SKM-1 (cell line): ENCODE data around the gene NT5DC3.
A peak's percentile ranks its signal among the peaks of the same experiment; 100 is the strongest.

ENCODE experiments used
- DNase-seq: peaks from one replicate; lab custom pipeline; 2025; ENCODE audit not compliant: unreplicated experiment; lab: John Stamatoyannopoulos, UW

NT5DC3 gene

DNA sequence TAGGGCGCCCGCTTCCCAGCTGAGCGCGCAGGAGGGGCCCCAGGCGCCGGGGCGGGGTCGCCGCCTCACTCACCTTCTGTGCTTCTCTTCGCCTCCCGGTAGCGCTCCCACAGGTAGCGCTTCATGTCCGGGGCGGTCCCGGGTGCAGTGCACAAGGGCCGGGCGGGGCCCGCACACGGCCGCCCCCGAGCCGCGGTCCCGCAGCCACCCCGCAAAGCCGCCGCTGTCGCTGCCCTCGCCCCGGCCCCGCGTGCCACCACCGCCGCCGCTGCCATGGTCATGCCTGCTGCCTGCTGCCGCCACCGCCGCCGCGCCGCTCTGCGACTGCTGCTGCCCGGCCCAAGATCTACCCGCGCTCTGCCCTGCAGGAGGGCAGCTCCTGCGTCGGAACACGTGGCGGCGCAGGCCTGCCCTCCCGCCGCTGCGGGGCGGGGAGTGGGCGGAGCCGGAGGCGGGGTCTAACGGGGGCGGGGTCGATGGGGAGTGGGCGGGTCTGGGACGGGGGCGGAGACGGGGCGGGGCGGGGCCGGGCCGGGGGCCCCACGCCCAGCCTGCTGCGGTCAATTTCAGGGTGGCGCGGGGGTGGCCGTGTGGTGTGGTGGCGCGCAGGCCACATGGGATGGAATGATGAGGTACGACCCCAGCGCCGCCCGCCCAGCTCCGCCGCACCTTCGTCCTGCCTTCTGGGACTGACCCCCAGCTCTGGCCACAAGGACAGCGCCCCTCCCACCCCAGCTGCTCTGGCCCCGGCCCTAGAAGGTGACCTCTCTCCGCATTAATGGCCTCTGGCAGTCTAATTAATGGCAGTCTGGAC lies at the start of gene NT5DC3:
TSS of gene NT5DC3 (minus strand) at position 359 of the 814 bp plus-strand sequence. CDS start at position 281, 78 bp downstream.
- DNase-seq: no peak

DNA sequence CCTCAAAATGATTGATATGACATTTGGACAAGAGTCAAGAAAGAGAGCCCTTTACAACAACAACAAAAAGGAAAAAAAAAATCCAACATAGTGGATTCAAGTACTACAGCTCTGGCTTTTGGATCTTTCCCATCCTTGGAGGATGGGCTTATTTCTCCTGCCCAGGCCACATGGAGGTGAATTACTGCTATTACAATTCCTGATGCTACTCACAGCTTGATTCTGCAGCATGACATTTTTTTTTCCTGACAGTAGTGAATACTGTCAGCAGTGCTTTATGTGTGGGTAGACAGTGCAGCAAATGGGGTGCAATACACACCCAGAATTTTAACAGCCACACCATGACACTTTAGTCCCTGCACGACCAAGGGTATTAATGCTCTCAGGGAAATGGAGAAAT lies 46.7 kb upstream of the NT5DC3 start:
- DNase-seq: no peak

DNA sequence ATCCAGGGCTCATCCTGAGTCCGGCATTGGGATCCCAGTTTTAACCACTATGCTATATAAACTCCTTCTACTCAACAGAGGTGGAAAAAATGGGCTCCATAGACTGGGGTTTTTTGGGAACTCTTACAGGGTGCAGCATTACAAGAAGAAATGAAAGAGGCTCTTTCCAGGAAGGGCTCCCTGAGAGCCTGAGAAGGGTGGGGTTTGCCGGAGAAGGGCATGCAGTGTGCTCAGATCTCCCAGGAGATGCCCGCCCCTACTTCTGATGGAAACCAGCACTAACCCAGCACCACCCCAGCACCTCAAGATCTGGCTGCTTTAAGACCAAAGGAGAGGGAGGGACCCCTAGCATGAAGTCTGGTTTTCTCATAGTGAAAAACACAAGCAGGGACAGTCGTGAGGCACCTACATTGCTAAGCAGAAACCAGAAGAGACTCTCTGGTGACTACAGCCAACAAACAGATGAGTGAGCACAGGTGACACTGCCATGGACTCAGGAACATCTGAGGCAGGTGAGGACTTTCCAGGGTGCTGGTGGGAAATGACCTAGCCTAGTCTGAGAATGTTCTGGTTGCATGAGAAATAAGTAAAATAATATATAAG lies 45.3 kb upstream of the NT5DC3 start:
- no peak for DNase-seq

DNA sequence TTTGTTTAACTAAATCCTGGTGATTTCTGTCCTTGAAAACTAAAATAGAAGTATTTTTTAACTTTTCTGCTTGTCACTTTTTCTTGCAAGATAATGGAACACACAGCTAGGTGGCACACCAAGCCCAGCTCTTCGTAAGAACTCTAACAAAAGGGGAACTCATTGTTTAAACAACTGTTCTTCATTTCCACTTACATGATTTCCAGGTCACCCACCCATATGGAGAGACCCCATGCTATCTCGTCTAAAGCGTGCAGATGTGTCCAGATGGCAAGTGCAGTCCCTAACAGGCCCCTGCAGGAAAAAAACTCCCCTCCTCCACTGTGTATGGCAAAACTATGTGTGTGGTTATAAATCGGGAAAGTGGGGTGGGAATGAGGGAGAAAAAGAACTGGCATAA lies 43.3 kb upstream of the NT5DC3 start:
- peak; percentile 34 for DNase-seq

DNA sequence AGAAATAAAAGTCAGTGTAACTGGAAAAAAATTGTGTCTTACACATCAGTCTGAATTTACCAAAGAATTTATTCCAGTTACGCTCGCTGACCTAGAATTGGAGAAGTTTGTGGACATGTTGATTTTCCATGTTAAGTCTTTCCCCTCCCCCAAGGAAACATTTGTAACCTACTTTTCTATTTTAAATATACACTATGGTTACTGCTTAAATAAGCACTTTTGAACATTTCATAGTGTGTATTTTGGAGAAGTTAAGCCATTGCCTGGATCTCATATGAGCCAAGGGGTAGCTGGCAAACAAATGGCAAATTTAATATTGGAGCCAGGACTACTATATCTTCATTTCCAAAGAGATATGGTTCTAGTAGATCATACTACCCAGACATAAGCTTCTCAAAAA lies 42.9 kb upstream of the NT5DC3 start:
- no peak for DNase-seq

DNA sequence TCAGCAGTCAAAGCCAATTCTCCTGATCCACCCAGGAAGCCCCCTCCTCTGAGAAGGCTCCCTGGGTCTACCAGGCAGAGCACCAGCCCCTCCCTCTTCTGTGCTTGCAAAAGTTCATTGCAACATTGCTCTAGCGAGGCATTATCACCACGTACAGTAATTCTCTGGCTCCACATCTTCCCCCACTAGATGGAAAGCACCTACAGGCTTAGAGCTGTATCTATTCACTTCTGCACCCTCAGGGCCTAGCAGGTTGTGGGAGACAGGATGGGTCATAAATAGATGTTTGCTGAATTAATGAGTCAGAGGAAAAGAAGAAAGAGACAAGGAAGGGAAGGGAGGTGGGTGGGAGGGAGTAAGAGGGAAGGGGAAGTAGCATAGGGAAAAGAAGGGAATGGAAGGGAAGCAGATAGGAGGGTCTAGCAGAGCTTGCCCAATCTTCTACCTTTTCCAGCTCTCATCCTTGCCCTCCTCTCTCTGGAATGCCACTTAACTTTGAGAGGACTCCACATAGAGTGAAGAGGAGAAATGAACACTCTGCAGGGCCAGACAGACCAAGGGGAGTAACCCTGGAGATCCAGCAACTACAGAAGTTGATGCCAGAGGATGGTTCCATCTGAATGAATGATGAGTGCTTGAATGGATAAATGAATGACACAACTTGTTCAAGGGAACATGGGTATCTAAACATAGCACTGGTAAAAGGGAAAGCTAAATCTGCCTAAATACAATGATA lies 42.0 kb upstream of the NT5DC3 start:
- DNase-seq: no peak

DNA sequence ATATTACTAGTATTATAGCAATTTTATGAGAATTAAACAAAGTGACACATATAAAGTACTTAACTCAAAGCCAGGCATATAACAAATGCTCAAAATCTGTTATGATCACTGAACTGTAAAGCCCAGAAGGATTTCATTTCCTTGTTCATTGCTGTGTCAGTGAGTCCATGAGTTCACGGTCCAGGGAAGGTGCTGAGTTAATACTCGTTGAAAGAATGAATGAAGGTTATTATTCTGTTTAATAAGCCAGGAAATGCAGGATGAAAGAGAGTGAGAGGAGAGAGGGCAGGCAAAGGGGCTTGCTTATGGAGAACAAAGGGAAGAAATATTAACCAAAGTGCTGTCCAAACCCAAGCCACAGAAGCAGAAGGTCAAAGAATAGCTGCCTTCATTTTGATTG lies 40.2 kb upstream of the NT5DC3 start:
- DNase-seq: no peak

DNA sequence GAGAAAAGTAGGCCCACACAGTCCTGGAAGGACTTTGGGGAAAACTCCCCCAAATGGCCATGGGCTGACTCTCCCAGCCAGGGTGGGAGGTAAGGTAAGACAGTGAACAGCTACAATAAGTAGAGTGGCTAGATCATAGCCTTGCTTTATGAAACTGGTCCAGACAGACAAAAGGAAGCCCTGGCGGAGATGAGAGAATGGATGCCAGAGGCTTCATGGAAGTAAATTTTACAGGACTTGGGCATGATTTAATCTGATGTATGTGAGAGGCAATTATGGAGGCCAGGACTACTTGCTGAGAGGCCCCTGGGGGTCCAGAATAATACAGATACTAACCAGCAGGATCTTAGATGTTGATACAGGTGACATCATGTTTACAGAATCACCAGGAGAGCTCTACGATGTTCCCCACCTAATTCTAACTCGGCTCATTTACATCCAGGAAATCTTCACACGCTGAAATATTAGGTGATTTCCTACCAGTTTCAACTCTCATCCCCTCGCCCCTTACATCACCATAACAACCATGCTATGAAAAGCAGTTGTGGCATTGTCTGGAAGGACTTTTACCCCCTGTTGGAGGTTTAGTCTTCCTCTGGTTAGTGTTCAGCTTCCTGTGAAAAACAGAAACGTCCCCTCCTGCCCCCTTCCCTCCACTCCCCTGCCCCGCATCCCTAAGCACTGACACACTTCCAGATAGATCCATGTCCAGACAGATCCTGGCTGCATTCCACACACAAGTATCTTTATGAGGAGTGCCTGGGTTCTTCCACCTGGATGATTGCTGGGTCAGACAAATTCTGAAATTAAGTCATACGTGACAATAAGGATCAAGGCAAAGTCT lies 39.5 kb upstream of the NT5DC3 start:
- DNase-seq: no peak

DNA sequence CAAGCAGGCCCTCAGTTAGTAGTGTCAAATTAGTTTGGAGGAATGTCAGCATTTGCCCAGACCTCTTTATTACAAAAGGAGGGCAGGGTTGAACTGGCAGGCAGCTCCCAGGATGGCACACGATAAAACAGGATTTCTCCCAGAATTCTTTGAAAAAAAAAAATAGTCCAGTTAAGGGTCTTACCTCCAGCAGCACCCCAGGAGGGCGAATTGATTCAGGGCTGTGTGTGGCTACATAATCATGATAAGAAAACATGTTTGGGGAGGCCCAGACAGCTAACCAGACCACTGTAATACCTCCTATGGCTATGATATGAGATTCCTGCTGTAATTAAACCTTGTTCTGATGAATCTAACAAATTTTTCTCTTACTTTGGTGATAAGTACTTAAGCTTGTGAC lies 38.8 kb upstream of the NT5DC3 start:
- no peak for DNase-seq

DNA sequence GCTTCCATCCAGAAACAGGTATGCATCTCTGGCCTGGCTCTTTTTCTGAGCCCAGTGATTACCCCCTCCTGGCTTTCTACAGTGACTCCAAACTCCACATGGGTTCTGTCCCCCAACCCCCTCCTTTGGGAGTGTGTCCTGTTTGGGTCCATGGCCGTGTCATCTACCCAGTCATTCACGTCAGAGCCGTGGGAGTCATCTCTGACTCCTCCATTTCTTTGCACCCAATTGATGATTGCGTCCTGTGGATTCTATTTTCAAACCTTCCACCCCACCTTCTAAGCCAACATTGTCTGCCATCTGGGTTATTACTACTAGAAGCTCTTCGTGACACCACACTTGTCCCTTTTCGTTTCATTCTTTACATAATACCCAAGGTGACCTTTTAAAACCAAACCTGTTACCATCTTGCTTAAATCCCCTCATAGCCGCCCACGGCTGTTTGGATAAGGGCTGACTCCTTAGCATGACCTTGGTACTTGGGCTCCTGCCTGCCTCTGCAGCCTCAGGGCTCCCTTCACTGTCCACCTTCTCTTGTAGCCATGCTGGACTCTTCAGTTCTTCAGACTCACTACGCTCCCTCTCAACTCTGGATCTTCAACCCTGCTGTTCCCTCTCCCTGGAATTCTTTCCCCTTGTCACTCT lies 38.1 kb upstream of the NT5DC3 start:
- DNase-seq: no peak

DNA sequence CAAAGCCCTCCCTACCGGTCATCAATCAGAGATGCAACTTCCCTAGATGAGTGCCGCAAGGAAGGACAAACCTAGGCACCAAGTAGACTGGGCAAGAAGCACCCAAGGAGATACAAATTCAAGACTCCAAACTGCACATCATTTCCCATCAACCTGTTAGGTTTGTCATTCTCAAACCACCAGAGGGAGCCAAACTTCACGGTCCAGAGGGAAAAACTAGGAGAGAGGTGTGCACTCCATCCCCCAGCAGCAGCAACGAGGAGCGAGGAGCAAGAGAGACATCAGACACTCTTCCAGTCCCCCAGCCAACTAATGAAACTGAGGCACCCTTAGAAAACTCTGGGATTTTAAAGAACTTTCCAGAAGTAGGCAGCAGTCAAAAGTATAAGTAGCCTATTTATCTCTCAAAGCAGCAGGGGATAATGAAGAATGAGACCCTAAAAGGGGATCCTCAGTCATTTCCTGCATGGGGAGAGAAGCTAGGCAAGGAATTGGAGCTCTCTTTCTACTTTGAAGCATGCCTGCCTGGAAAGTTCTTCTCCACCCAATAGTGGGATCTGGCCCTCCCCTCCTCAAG lies 37.0 kb upstream of the NT5DC3 start:
- DNase-seq: no peak

DNA sequence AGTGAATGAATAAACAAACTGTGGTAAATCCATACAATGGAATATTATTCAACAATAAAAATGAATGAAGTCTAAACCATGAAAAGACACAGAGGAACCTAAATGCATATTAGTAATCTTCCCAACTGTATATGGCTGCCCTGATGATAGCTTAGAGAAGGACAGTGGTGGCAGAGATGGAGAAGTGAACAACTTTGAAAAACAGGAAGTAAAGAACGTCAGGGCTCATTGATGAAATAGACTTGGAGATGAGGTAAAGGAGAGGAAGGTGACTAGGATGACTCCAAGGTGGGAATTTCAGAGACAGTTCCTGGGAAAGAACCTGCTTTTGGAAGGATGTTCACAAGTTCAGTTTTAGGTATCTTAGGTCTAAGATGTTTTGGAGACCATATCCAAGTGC lies 36.3 kb upstream of the NT5DC3 start:
- DNase-seq: no peak

DNA sequence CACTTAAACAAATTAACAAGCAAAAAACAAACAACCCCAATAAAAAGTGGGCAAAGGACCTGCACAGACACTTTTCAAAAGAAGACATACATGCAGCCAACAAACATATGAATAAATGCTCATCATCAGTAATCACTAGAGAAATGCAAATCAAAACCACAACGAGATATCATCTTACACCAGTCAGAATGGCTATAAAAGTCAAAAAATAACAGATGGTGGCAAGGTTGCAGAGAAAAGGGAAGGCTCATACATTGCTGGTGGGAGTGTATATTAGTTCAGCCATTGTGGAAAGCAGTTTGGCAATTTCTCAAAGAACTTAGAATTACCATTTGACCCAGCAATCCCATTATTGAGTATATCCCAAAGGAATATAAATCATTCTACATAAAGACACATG lies 34.6 kb upstream of the NT5DC3 start:
- DNase-seq: no peak

DNA sequence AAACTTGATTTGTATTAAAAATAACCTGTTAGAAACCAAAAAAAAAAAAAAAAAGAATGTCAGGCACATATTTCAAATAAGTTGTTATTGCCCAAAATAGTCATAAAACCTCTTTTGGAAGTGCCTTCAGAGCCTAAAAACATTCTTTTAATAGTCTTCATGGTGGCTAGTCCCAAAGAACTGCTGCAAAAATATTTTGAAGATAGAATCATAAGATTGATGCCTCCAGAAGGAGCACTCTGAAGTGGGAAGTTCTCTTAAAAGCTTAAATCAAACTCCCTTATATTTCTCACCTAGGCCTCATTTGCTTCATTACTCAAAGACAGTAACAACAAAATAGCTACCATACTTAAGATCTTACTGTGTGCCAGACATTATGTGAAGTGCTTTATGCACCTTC lies 27.2 kb upstream of the NT5DC3 start:
- no peak for DNase-seq

DNA sequence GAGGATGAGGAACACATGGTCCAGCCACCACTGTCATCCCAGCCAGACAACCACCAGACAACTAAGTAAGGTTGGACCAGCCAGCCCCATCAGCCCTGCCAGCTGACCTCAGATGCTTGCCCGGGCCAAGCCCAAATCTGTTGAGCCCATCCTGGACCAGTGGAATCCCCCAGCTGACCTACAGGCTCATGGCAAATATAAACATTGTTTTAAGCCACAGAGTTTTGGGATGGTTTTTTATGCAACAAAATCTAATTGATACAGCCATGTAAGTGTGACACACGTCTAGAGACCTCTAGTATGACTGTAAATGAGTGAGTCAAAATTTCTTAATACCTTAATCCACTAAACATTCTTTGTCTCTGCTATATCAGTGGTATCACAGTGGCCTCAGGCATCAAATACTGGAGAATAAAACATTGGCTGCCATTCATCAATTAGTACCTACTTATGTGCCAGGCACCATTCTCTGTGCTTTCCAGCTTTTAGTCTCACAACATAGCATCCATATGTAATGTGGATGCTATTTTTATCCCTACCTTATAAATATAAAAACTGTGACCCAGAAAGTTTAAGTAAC lies 24.2 kb upstream of the NT5DC3 start:
- no peak for DNase-seq

DNA sequence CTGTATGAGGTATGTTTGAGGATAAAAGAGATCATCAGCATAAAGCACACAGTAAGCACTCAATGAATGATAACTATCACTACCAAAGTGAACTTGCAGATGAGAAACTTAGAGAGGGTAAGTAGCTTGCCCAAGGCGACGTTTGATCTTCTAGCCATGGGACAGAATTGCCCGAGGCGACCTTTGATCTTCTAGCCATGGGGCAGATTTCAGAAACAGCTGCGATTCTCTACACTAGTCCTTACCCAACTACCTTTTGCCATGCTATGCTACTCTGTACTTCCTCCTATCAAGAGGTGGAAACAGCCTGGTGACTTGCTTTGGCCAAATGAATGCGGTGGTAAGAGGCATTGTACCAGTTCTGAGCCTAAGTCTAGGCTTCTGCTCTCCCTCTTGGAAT lies 23.7 kb upstream of the NT5DC3 start:
- no peak for DNase-seq

DNA sequence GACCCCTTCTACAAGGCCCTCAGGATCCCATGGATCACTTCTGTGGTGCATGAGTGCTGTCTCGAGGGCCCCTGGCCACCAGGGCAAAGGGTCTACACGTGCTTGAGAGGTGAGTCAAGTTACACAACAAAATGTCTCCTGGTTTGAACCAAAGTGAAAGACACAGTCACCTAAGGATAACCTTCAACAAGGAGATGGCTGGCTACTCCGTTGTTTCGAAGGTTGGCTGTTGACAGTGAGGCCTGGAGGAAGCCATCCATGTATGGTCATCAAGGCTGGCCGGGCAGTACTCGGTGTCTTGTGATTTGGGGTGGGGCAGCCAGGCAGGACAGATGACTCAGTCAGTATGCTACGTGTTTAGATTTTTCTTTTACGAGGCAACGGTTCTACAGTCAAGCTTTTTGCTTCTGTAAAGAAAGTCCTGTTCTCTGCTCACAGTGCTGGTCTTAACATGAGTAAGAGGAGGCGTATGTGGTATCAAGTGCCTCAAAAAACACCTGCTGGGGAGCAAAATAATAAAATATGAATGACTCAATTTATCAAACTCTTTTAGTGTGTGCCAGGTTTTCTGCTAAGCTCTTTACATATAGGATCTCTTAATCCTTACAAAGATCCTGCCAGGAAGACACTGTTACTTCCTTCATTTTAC lies 18.0 kb upstream of the NT5DC3 start:
- no peak for DNase-seq

DNA sequence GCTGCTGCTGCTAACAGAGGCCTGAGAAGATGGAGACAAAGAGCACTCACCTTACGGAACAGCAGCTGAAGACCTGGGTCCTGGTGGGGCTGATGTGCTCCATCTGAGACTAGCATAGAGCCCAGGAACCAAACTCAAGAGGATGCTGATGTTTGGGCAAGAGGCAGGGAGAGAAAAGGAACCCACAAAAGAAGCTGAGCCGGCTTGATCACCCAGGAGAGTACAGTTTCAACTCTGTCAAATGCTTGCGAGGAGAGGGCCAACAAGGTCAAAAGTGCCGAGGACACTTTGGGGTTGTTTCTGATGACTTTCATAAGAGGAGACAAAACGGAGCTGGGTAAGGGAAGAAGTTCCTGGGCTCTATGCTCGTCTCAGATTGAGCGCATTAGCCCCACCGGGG lies 17.3 kb upstream of the NT5DC3 start:
- DNase-seq: no peak

DNA sequence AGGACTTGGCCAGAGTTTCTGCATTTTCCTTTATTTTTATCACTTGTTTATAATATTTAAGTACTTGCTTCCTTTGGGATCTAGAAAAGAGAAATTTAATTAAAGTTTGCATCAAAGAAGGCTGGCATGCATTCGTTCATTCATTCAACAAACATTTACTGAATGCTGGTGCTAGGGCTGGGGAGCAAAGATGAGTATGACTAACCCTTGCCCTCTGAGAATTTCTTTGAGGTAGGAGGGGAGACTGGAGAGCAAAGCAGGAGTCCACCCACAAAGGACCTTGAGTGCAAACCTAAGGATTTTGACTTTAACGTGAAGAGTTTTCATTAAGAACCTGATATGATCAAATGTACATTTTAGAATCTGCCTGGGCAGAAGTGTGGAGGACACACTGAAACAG lies 16.1 kb upstream of the NT5DC3 start:
- no peak for DNase-seq
